HAP-1 (cell line): ENCODE measurements around the gene DRD2.

Source experiments
- DNase-seq, 2 experiments: peaks; one replicate each; pipeline ENCODE4 v3.0.0-alpha.2; 2016 to 2020; ENCODE audit warnings: low spot score in 2 of 2
- H3K27me3 ChIP-seq: fragments of 250-450 bp; sonication (Bioruptor Pico); 2 replicates; pipeline ENCODE4 v1.5.1; 2020; ENCODE audit warnings: low read depth, mild to moderate bottlenecking, moderate library complexity
- H3K36me3 ChIP-seq: fragments of 250-450 bp; sonication (Bioruptor Pico); replicated peaks from 2 replicates; pipeline ENCODE4 v1.5.1; 2020; ENCODE audit warnings: mild to moderate bottlenecking
- H3K4me1 ChIP-seq: fragments of 250-450 bp; sonication (Bioruptor Pico); 2 replicates; pipeline ENCODE4 v1.5.1; 2020; ENCODE audit warnings: mild to moderate bottlenecking
- H3K4me3 ChIP-seq: fragments of 250-450 bp; sonication (Bioruptor Pico); 2 replicates; pipeline ENCODE4 v1.5.1; 2020; ENCODE audit warnings: mild to moderate bottlenecking, moderate library complexity
- H3K9me3 ChIP-seq: fragments of 250-450 bp; sonication (Bioruptor Pico); 2 replicates; pipeline ENCODE4 v1.5.1; 2020; ENCODE audit warnings: mild to moderate bottlenecking, moderate library complexity
- in situ Hi-C: fragments of 300-500 bp; cut with MboI; formaldehyde crosslinking; loops from 3 replicates; pipeline ENCODE4 v1.14.3; 2020; ENCODE audit warnings: low sequenced_read_pairs, inconsistent platforms, mixed read lengths

Gene DRD2

DNA sequence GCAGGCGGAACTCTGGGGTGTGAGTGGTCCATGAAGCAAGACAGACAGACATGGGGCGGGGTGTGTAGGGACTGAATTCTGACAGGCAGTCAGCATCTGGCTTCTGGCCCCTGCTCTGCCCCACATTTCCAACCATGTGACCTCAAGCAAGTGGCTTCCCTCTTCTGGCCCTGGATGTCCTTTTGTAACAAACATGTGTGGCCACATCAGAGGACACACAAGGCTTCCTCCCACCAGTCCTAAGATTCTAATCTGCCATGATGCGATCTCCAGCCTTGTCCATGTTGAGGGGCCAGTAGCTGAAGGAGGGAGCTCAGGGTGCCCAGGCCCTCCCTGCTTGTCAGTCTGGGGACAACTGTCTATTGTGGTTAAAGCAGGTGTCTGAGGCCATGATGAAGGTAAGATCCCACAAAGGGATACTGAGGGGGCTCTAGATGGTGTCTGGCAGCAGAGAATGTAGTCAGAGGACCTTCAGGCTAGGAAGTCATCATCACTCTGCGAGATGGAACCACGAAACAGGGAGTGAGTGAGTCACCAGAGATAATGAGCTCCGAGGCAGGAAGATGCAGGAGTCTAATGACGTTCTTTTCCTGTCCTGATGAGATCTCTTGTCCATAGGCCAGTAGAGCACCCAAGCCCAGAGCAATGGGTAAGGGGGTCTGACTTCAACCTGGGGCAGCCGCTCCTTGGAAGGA is 27.4 kb downstream of the DRD2 start:
- no peaks in the 10 kb centered on the region for H3K36me3 ChIP-seq
- DNase-seq = no peak
- H3K27me3 ChIP-seq = no peaks in the 10 kb centered on the region
- no peaks in the 10 kb centered on the region for H3K9me3 ChIP-seq
- H3K4me1 ChIP-seq = no peaks in the 10 kb centered on the region
- in situ Hi-C loops = no loop called here
- H3K4me3 ChIP-seq = no peak overlapping the region

DNA sequence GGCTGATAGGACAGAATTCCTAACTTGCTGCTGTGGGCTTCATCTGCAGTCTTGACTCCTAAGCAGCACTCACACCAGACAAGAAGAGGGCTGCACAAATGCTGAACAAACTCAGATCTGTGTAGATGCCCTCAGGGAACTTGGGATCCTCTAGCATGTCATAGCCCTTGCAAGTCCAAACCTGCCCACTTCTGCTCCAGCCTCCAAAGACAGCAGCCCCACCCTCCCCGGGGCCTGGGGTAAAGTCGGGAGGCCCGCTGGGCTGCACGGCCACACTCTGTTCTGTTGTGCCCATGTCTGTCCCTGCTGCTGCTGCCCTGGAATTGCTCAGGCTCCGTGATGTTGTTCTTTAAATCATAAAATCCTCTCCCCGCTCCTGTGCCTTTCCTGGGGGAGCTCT is 28.3 kb downstream of the DRD2 start:
- Histone ChIP-seq H3K4me3 (no peak overlapping the region), H3K4me1 (no peaks in the 10 kb centered on the region), H3K36me3 (no peaks in the 10 kb centered on the region), H3K27me3 (no peaks in the 10 kb centered on the region), H3K9me3 (no peaks in the 10 kb centered on the region)
- in situ Hi-C loops = no loop called here
- peak in 1 of 2 experiments; percentile 14 for DNase-seq

GRCh38 chr11:113446112-113446511 is 29.1 kb downstream of the DRD2 start:
- no peak overlapping the region for H3K4me3 ChIP-seq
- no peaks in the 10 kb centered on the region for H3K36me3 ChIP-seq
- H3K27me3 ChIP-seq = no peaks in the 10 kb centered on the region
- in situ Hi-C loops = no loop called here
- DNase-seq = no peak
- H3K9me3 ChIP-seq = no peaks in the 10 kb centered on the region
- no peaks in the 10 kb centered on the region for H3K4me1 ChIP-seq

GRCh38 chr11:113444502-113445123 is 30.6 kb downstream of the DRD2 start:
- in situ Hi-C loops = no loop called here

DNA sequence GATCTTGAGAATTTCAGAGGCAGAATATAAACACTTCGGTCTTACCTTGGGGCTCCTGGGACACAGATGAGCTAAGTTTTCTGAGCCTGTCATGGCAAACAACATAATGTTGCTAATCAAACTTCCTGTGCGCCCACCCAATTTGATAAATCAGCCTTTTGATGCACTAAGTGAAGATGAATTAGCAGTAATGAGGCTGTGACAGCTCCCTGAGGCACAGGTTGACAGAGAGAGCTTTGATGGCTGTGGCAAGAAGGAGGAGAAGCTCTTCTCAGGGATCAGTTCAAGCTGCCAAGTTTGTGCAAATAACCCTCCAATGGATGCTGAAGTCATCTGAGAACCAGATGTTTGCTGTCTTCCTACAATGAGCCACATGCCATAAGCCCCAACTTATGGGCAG is 34.4 kb downstream of the DRD2 start:
- Histone ChIP-seq H3K36me3 (no peaks in the 10 kb centered on the region), H3K4me3 (no peak overlapping the region), H3K9me3 (no peaks in the 10 kb centered on the region), H3K27me3 (no peaks in the 10 kb centered on the region), H3K4me1 (no peaks in the 10 kb centered on the region)
- in situ Hi-C loops = no loop called here
- no peak for DNase-seq

More at GRCh38 chr11:113444502-113445123, 30.6 kb downstream of the DRD2 start:
- no peak for DNase-seq
- Histone ChIP-seq H3K27me3 (no peaks in the 10 kb centered on the region), H3K4me1 (no peaks in the 10 kb centered on the region), H3K4me3 (no peak overlapping the region), H3K9me3 (no peaks in the 10 kb centered on the region), H3K36me3 (no peaks in the 10 kb centered on the region)

- no peaks in the 10 kb centered on the region for H3K9me3 ChIP-seq
- no peaks in the 10 kb centered on the region for H3K36me3 ChIP-seq
- DNase-seq = no peak
- no peaks in the 10 kb centered on the region for H3K4me1 ChIP-seq
- no peaks in the 10 kb centered on the region for H3K27me3 ChIP-seq
- in situ Hi-C loops = no loop called here
- H3K4me3 ChIP-seq = no peak overlapping the region
Measured at GRCh38 chr11:113436672-113437252, 38.4 kb downstream of the DRD2 start.

DNA sequence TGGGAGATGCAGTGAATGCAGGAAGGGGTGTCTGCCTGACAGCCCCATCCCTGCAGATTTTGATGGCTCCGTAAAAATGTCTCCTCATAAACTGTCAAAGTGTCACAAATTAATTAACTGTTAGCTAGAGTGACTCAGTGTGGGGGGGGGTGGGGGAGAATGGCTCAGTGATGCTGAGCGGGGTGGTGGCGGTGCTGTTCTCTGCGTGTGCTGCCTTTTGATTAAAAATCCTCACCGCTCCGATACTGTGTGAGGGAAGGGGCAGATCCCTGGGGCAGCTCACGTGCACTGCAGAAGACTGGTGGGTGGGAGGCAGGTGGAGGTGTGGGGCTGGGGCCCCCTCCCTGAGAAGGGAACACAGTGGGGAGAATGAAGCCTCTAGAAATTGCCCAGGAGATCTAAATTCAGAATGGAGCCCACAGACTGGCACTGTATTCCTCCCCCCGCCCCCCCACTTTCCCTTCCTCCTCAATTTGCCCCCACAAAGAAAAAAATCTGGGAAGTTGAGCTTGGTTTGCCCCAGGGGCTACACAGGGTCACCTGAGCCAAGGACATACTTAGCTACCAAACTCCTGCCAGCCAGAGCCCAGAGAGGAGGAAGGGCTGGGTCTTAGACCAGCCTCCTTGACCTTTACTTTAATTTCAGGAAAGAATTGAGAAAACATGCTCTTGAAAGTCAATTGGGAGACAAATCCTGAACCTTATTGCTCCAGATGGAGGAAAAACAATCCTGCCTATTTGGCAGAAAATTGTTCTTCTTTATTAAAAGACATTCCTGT is 39.8 kb downstream of the DRD2 start:
- Histone ChIP-seq H3K27me3 (no peaks in the 10 kb centered on the region), H3K36me3 (no peaks in the 10 kb centered on the region), H3K4me3 (no peak overlapping the region), H3K4me1 (no peaks in the 10 kb centered on the region), H3K9me3 (no peaks in the 10 kb centered on the region)
- in situ Hi-C loops = no loop called here
- DNase-seq = no peak

GRCh38 chr11:113431746-113432145 is 43.5 kb downstream of the DRD2 start:
- Histone ChIP-seq H3K9me3 (no peaks in the 10 kb centered on the region), H3K36me3 (no peaks in the 10 kb centered on the region), H3K4me3 (no peak overlapping the region), H3K27me3 (no peaks in the 10 kb centered on the region), H3K4me1 (no peaks in the 10 kb centered on the region)
- in situ Hi-C loops = no loop called here
- DNase-seq = no peak

GRCh38 chr11:113426686-113427085 is 48.5 kb downstream of the DRD2 start:
- H3K36me3 ChIP-seq = no peaks in the 10 kb centered on the region
- no peaks in the 10 kb centered on the region for H3K4me1 ChIP-seq
- no peaks in the 10 kb centered on the region for H3K27me3 ChIP-seq
- in situ Hi-C loops = no loop called here
- no peak for DNase-seq
- H3K9me3 ChIP-seq = no peaks in the 10 kb centered on the region
- H3K4me3 ChIP-seq = no peak overlapping the region

GRCh38 chr11:113420808-113421207 is 54.4 kb downstream of the DRD2 start:
- DNase-seq = no peak
- no peaks in the 10 kb centered on the region for H3K4me1 ChIP-seq
- H3K4me3 ChIP-seq = no peak overlapping the region
- in situ Hi-C loops = no loop called here
- H3K9me3 ChIP-seq = no peaks in the 10 kb centered on the region
- H3K36me3 ChIP-seq = no peaks in the 10 kb centered on the region
- H3K27me3 ChIP-seq = no peaks in the 10 kb centered on the region

- H3K27me3 ChIP-seq = no peaks in the 10 kb centered on the region
- in situ Hi-C loops = no loop called here
- no peak for DNase-seq
Measured at GRCh38 chr11:113419454-113420003, 55.7 kb downstream of the DRD2 start.

GRCh38 chr11:113417428-113417827 is 57.8 kb downstream of the DRD2 start:
- Histone ChIP-seq H3K27me3 (no peaks in the 10 kb centered on the region), H3K4me1 (no peaks in the 10 kb centered on the region), H3K4me3 (no peak overlapping the region), H3K9me3 (no peaks in the 10 kb centered on the region), H3K36me3 (no peaks in the 10 kb centered on the region)
- no peak for DNase-seq
- in situ Hi-C loops = no loop called here

More at GRCh38 chr11:113419454-113420003, 55.7 kb downstream of the DRD2 start:
- Histone ChIP-seq H3K9me3 (no peaks in the 10 kb centered on the region), H3K4me1 (no peaks in the 10 kb centered on the region), H3K36me3 (no peaks in the 10 kb centered on the region), H3K4me3 (no peak overlapping the region)

- no peaks in the 10 kb centered on the region for H3K9me3 ChIP-seq
- no peak for DNase-seq
- no peaks in the 10 kb centered on the region for H3K36me3 ChIP-seq
- in situ Hi-C loops = no loop called here
- H3K4me3 ChIP-seq = no peak overlapping the region
- H3K27me3 ChIP-seq = no peaks in the 10 kb centered on the region
- H3K4me1 ChIP-seq = no peaks in the 10 kb centered on the region
Measured at GRCh38 chr11:113415343-113415742, 59.9 kb downstream of the DRD2 start.

- Histone ChIP-seq H3K27me3 (no peaks in the 10 kb centered on the region), H3K36me3 (no peaks in the 10 kb centered on the region), H3K9me3 (no peaks in the 10 kb centered on the region), H3K4me3 (no peak overlapping the region), H3K4me1 (no peaks in the 10 kb centered on the region)
- in situ Hi-C loops = no loop called here
- DNase-seq = no peak
Measured at GRCh38 chr11:113412675-113413074, 62.5 kb downstream of the DRD2 start.
